GM18502 (cell line): Measurements from ENCODE around the gene STPG3.
A peak's percentile ranks its signal among the peaks of the same experiment; 100 is the strongest.
"Not testable (repeated sequence)": the region's sequence is repeated elsewhere in the genome, so short reads cannot be mapped to it uniquely, and the experiment has no call there.

Source experiments
- ATAC-seq: cut with Tn5 transposase; IDR thresholded peaks from one replicate; pipeline ENCODE4 v1.9.1; 2021; ENCODE audit warnings: mild to moderate bottlenecking; ENCODE audit not compliant: unreplicated experiment, poor library complexity

The STPG3 gene

GRCh38 chr9:137243626-137244485 lies 7.2 kb upstream of the STPG3 start:
- no peak for ATAC-seq

GRCh38 chr9:137244486-137245449 lies 6.3 kb upstream of the STPG3 start:
- ATAC-seq: no peak

- ATAC-seq: no peak
Measured at GRCh38 chr9:137245450-137246421, 5.3 kb upstream of the STPG3 start.

- no peak for ATAC-seq
Measured at GRCh38 chr9:137247135-137247915, 3.8 kb upstream of the STPG3 start.

GRCh38 chr9:137247916-137248175 lies 3.2 kb upstream of the STPG3 start:
- no peak for ATAC-seq

GRCh38 chr9:137250329-137251193 lies 525 bp upstream of the STPG3 start:
- no peak for ATAC-seq

GRCh38 chr9:137251490-137252268 lies 593 bp downstream of the STPG3 start:
- no peak for ATAC-seq

- no peak for ATAC-seq
Measured at GRCh38 chr9:137252555-137253506, 1.7 kb downstream of the STPG3 start.

- ATAC-seq: no peak
Measured at GRCh38 chr9:137253717-137254623, 2.9 kb downstream of the STPG3 start.

- ATAC-seq: peak; percentile 80
Measured at GRCh38 chr9:137254624-137255447, 3.8 kb downstream of the STPG3 start, which contains the start of gene NELFB. Gene NELFB, plus strand, starts transcription at chr9:137255327.

GRCh38 chr9:137255448-137256114 lies 4.5 kb downstream of the STPG3 start:
- ATAC-seq: peak; percentile 26

- no peak for ATAC-seq
Measured at GRCh38 chr9:137256362-137256761, 5.3 kb downstream of the STPG3 start.

- ATAC-seq: no peak
Measured at GRCh38 chr9:137256856-137257255, 5.8 kb downstream of the STPG3 start.

GRCh38 chr9:137262173-137262908 lies 11.3 kb downstream of the STPG3 start:
- ATAC-seq: not testable (repeated sequence)
